Ishikawa (cell line): ENCODE results near the gene GORASP1.

ENCODE experiments used
- EGR1 ChIP-seq: IDR thresholded peaks from 2 replicates; pipeline ENCODE4 v1.6.1; 2012
- TCF12 ChIP-seq: IDR thresholded peaks from 2 replicates; pipeline ENCODE4 v1.6.1; 2012; ENCODE audit warnings: low read depth
- USF1 ChIP-seq: IDR thresholded peaks from 2 replicates; pipeline ENCODE4 v1.6.1; 2012

- TF ChIP-seq USF1 (no peak), TCF12 (no peak), EGR1 (no peak)
Observed at GRCh38 chr3:39126532-39127071, 19.2 kb upstream of the GORASP1 start.
